Kidney epithelial cell (primary cell): ENCODE results near the gene ANKH. TPM values are rescaled to one million over a fixed set of nuclear protein-coding genes. Genes with fewer than 3 reads are reported as not detected.

Experiments used
- DNase-seq: peaks from one replicate; pipeline ENCODE4 v3.0.0-alpha.2; 2010; ENCODE audit warnings: low read depth
- H3K27me3 ChIP-seq: 2 replicates; pipeline ENCODE4 v1.6.0; 2011; ENCODE audit warnings: low read length; ENCODE audit not compliant: control insufficient read depth, insufficient read depth
- H3K36me3 ChIP-seq: 2 replicates; pipeline ENCODE4 v1.5.1; 2011; ENCODE audit warnings: low read length; ENCODE audit not compliant: control insufficient read depth, insufficient read depth
- H3K4me3 ChIP-seq: 2 replicates; pipeline ENCODE4 v1.5.1; 2011; ENCODE audit warnings: low read depth, mild to moderate bottlenecking, control low read depth, low read length
- total RNA-seq: library from RNA; depleted of rRNA; stranded (reverse); fragments of >200 nt; gene quantifications from 2 replicates; pipeline ENCODE4 v1.2.3, GENCODE V29; 2015
- TF ChIP-seq, protein P1 (sequence below): IDR thresholded peaks from 2 replicates; pipeline ENCODE4 v1.5.1; 2011; ENCODE audit warnings: mild to moderate bottlenecking, moderate library complexity, low read length, control low read depth, inconsistent platforms; ENCODE audit not compliant: insufficient read depth, poor library complexity, severe bottlenecking

ANKH gene
- total RNA-seq, 1 donor from 2014 or later, result 15.8 TPM

DNA sequence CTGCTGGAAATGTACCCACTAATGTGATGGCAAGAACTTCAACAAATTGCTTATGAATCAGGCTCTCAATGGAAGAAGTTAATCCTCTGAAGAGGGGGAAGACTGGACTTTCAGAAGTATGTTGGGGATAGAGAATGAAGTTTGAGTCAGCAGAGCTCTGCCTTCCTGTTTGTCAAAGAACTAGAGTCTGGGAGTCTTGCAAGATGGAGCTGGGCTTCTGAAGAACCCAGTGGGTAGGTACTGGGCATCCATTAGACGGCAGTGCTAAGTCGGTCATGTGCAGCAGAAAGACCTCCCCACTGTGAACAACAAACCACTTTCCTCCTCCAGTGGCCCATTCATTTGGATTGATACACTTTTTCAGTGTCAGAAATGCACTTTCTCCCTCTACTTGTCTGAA, 172.4 kb downstream of the ANKH start:
- no peak for DNase-seq
- Histone ChIP-seq H3K36me3 (peaks cover 2% of the 10 kb centered on the region), H3K4me3 (no peak overlapping the region), H3K27me3 (no peaks in the 10 kb centered on the region)
- TF ChIP-seq, protein P1, sequence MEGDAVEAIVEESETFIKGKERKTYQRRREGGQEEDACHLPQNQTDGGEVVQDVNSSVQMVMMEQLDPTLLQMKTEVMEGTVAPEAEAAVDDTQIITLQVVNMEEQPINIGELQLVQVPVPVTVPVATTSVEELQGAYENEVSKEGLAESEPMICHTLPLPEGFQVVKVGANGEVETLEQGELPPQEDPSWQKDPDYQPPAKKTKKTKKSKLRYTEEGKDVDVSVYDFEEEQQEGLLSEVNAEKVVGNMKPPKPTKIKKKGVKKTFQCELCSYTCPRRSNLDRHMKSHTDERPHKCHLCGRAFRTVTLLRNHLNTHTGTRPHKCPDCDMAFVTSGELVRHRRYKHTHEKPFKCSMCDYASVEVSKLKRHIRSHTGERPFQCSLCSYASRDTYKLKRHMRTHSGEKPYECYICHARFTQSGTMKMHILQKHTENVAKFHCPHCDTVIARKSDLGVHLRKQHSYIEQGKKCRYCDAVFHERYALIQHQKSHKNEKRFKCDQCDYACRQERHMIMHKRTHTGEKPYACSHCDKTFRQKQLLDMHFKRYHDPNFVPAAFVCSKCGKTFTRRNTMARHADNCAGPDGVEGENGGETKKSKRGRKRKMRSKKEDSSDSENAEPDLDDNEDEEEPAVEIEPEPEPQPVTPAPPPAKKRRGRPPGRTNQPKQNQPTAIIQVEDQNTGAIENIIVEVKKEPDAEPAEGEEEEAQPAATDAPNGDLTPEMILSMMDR, result no peak

DNA sequence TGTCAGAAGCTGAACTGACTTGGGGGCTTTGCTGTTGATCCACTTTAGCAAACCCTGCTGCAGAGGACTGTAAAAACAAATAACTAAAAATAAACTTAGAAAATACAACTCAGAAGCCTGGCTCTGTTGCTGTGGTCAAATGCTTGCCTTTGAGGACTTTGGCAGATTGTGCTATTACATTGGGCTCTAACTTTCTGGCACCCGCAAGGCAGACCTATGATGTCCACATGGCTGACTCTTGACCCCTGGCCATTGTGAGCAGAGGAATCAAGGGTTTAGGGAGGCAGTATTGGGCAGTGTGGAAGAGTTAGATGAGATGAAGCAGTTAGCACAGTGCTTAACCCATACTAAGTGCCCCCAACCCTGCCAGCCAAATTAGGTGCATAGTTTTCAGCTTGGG, 173.1 kb downstream of the ANKH start:
- TF ChIP-seq, protein P1, result no peak
- H3K4me3 ChIP-seq, result no peak overlapping the region
- H3K36me3 ChIP-seq, result peaks cover 2% of the 10 kb centered on the region
- DNase-seq, result no peak
- no peaks in the 10 kb centered on the region for H3K27me3 ChIP-seq

DNA sequence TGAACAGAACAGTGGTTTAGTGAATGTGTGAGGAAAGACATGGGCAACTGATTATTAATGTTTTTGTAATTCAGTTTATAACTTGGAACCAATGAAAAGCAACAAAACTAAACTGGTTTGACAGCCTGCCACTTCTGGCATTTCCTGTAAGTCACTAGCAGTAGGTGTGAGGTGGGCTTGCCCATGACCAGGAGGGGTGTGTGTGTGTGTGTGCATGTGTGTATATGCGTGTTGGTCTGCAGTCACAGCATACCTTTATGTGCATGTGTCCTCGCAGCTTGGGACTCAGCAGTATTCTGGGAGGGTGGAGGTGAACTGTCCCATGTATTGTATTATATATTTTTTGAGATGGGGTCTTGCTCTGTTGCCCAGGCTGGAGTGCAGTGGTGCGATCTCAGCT, 174.7 kb downstream of the ANKH start:
- Histone ChIP-seq H3K4me3 (no peak overlapping the region), H3K36me3 (peaks cover 2% of the 10 kb centered on the region), H3K27me3 (no peaks in the 10 kb centered on the region)
- no peak for DNase-seq
- TF ChIP-seq, protein P1, result no peak

GRCh38 chr5:14696057-14696456, 175.5 kb downstream of the ANKH start:
- TF ChIP-seq, protein P1, result no peak
- Histone ChIP-seq H3K27me3 (no peaks in the 10 kb centered on the region), H3K36me3 (peaks cover 2% of the 10 kb centered on the region), H3K4me3 (no peak overlapping the region)
- DNase-seq, result no peak

DNA sequence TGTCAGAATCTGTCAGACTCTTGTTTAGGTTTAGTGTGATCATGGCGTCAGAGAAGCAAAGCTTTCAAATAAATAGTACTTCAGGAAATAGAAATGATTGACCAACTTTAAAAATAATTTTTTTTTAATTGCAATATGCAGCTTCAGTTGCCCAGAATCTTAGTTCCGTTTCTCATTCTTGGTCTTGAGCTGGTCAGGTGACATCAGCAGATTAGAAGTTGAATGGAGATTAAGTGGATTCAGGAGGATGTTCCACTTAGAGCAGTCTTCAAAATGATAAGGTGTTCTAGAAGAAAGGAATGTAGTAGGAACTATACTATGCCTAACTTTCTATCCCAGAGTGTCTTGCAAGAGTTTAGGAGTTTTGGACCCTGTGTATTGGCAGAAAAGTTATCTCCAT, 176.4 kb downstream of the ANKH start:
- TF ChIP-seq, protein P1, result no peak
- Histone ChIP-seq H3K27me3 (no peaks in the 10 kb centered on the region), H3K36me3 (peaks cover 2% of the 10 kb centered on the region), H3K4me3 (no peak overlapping the region)
- no peak for DNase-seq

GRCh38 chr5:14693070-14693469, 178.5 kb downstream of the ANKH start:
- no peak for DNase-seq
- Histone ChIP-seq H3K36me3 (peaks cover 1% of the 10 kb centered on the region), H3K27me3 (no peaks in the 10 kb centered on the region), H3K4me3 (no peak overlapping the region)
- TF ChIP-seq, protein P1, result no peak
